ENCODE data around the gene ADAMTSL3.
"Not testable (repeated sequence)": the region's sequence is repeated elsewhere in the genome, so short reads cannot be mapped to it uniquely, and the experiment has no call there.

ADAMTSL3 gene

DNA sequence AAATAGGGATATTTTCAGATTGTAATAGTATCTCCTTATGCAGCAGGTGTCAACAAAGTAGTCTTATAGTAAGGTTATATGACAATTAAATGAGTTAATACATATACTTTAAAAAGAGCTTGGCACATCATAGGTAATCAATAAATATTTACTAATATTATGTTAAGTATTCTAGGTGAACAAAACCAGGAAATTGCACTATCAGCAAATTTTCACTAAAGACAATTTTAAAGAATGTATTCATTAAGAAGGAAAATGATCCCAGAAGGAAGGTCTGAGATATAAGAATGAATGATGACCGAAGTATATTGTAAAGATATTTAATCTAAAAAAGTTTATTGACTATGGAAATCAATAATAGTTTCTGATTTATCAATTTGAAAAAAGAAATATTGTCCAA is 281.9 kb downstream of the ADAMTSL3 start:
- no peak for DNase-seq

DNA sequence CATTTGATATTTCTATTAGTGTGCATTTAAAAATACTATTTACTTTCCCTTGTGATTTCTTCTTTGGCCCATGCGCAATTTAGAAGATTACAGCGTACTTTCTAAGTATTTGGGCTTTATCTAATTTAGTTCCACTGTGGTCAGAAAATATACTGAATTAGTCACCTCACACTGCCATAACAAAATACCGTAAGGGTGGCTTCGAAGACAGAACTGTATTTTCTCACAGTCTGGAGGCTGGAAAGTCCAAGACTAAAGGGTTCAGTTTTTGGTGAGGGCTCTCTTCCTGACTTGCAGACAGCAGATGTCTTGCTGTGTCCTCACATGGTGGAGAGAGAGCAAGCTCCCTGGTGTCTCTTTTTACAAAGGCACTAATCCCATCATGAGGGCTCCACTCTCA is 286.2 kb downstream of the ADAMTSL3 start:
- no peak for DNase-seq

- DNase-seq: no peak
Observed at GRCh38 chr15:83943043-83943442, 289.1 kb downstream of the ADAMTSL3 start.

DNA sequence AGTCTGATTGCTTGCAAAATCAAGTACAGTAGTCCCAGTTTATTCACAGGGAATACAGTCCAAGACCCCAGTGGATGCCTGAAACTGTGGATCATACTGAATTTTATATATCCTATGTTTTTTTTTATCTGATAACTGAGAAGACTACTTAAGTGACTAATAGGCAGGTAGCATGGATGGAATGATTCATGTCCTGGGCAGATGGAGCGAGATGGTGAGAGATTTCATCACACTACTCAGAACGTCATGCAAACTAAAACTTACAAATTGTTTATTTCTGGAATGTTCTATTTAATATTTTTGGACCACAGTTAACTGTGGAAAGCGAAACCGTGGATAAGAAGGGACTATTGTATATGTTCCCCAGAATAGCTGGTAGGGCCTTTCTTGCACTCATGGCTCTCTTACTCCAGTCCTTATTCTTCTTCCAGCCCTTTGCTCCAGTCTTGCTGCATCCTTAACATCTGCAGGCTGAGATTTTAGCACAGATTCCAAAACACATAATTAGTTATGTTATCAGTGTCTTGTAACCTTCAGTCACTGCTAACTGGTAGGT is 290.0 kb downstream of the ADAMTSL3 start:
- DNase-seq: no peak

GRCh38 chr15:83947156-83947555 is 293.2 kb downstream of the ADAMTSL3 start:
- no peak for DNase-seq

- DNase-seq: no peak
Observed at GRCh38 chr15:83954506-83954905, 300.6 kb downstream of the ADAMTSL3 start.

GRCh38 chr15:83955806-83956265 is 301.9 kb downstream of the ADAMTSL3 start:
- no peak for DNase-seq

DNA sequence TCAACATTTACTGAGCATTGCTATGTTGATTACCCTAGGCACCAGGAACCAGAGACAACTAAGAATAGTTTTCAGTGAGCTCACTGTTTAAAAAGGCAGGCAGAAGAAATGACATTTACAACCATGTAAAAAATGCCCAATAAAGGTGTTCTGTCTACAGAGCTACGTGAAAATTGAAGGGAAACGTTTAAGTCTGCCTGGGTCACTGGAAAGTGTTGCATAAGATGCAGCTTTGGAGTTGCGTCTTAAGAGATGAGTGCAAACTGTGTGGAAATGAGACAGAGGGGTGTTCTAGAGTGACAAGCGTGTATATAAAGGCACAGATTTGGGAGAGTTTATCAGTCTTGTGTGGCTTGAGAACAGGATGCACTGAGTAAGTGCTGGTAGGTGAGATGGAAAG is 303.0 kb downstream of the ADAMTSL3 start:
- DNase-seq: no peak

- DNase-seq: no peak
Observed at GRCh38 chr15:83959477-83959876, 305.6 kb downstream of the ADAMTSL3 start.

DNA sequence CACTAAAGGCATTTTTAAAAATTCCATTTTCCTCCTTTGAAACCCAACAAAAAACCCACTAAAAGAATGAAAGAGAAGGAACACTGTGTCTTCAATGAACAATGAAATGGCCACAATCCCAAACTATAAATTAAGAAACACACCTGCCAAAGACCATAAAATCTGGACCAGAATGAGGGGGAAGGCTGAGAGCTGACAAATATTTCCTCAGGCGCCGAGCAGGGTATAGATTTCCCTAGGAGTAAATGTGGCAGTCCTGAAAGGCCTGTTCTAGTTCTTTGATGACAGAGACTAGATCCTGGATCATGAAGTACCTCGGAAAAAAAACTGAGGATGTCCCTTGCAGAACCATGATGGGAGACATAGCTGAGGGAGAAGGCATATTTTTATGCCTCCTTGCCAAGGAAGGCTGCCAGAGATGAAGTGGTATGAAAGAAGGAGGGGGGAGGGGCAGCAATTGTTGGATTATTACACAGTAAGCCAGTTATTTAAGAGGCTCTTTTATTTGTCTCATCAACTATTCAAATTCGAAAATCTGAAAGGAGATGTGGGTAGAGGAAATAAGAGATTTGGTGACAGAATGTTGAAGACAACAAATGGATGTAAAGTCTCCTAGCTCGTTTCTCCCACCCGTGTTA is 306.4 kb downstream of the ADAMTSL3 start:
- DNase-seq: no peak

DNA sequence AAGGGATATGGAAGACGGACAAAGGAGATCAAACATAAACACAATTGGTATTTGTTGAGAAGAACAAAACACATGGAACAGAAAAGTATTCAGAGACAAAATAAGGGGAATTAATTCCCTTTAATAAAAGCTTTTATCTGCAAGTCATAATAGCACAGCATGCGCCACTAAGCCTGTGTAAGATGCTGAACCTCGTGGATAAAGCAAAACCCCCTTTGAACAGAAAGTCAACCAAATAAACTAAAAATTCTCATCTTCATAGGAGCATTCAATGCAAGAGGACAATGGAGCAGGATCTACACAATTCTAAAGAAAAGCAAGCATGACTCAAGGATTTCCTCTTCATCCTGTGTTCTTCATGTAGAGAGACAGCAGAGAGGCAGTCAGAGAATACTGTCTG is 307.4 kb downstream of the ADAMTSL3 start:
- no peak for DNase-seq

- not testable (repeated sequence) for DNase-seq
Observed at GRCh38 chr15:83964967-83965366, 311.0 kb downstream of the ADAMTSL3 start.

GRCh38 chr15:83970295-83970890 is 316.5 kb downstream of the ADAMTSL3 start:
- no peak for DNase-seq

- no peak for DNase-seq
Observed at GRCh38 chr15:83971992-83972391, 318.1 kb downstream of the ADAMTSL3 start.

DNA sequence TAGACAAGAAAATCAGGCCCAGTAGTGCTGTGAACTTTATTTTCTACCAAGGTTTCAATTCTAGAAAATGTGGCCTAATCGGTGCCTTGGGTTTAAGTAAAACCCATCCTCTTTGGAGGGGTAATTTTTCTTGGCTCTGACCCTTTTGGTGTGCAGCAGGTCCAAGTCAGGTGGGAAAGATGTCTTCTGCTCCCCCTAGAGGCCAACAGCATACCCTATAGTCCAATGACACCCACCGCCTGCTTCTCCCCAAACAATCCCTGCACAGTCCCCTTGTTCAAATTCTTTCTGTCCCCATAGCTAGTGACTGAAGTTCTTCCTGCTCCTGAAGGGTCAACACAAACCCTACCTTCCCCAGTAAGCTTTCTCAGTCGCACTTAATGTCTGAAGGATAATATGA is 319.9 kb downstream of the ADAMTSL3 start:
- DNase-seq: no peak

GRCh38 chr15:83977992-83978391 is 324.1 kb downstream of the ADAMTSL3 start:
- DNase-seq: no peak

DNA sequence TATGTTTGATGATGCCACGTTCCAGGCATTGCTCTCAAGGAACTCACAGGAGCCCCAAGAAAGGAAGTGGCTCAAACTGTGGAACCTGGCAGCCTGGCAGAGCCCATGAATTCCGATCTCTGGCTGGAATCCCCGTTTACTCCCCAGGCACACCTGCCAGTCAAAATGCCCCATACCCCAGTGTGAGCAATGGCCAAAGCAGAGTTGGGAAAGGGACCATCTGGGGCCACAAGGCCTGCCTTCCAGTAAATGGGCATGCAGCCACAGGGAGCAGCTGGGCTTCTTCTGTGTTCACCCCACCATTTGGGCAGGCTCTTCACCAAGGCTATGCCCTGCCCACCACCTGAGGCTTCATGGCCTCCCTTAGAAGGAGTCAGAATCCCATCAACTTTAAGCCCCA is 324.7 kb downstream of the ADAMTSL3 start:
- no peak for DNase-seq

DNA sequence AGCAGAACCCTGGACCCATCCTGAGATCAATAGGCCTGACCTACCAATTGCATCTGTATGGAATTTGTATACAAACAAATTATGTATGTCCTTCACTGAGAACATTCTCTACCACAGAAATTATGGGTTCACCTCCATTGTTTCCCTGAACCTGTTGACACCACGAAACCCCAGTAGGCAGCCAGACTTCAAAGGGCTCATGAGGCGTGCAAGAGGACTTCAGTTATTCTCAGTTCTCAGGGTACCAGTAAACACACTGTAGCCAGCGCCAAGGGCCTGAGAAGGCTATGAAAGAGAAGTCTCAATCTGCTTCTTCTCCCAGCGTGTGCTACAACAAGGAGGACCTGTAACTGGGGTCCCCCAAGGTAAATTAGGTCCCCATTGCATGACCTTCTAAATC is 326.7 kb downstream of the ADAMTSL3 start:
- no peak for DNase-seq

DNA sequence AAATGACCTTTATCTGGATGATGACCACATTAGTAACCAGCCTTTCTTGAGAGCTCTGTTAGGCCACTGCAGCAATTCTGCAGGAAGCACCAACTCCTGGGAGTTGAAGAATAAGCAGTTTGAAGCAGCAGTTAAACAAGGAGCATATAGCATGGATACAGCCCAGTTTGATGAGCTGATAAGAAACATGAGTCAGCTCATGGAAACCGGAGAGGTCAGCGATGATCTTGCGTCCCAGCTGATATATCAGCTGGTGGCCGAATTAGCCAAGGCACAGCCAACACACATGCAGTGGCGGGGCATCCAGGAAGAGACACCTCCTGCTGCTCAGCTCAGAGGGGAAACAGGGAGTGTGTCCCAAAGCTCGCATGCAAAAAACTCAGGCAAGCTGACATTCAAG is 328.8 kb downstream of the ADAMTSL3 start:
- DNase-seq: no peak

DNA sequence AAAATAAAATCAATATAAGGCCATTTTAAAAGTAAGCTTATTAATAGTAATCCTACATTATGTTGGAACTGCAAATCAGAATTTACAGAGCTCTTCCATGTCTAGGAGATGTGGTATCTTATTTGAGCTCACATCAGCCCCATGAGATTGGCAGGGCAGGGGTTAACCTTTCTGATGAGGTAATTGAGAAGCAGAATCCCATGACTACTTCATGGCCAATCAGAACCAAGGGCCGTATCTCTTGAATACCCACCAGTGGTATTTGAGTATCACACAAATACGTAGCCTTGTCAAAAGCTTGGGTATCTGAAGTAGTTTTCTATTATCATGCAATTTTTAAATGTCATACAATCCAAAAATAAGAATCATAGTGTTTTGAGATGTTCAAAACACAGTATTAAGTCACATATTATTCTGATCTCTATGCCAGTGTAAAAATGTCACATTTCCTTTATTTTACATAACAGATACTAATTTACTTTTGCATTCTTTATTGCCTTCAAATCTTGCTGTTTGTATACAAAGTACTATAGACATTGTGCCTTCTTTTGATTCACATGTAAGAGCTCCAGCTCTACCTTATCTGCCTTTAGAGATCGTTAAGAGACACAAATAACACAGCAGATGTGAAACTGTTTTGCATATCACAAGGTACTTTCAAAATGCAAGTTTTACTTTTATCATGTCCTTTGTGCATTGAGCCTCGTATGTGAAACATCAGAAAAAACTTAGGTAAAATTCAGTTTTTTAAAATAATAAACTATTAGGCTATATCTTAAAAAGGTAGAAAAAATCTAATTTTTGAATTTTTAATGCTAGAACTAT is 329.9 kb downstream of the ADAMTSL3 start:
- DNase-seq: no peak

GRCh38 chr15:83984601-83985000 is 330.7 kb downstream of the ADAMTSL3 start:
- no peak for DNase-seq

DNA sequence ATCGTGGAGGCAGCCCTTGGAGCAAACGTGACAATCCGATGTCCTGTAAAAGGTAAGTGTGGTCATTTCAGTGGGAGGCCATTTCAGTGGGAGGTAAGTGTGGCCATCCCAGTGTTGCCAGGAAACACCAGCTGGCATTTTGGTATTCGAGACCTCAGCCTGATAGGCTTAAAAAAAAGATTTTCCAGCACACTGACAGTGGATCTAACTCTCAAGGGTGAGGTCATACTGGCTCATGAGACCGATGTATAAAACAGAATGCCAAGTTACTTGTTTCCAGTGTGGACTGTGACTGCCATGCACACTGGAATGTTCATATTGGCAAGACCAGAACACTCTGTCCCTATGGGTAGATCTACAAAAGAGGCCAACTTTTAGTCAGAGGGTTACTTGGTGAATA is 337.2 kb downstream of the ADAMTSL3 start:
- no peak for DNase-seq

DNA sequence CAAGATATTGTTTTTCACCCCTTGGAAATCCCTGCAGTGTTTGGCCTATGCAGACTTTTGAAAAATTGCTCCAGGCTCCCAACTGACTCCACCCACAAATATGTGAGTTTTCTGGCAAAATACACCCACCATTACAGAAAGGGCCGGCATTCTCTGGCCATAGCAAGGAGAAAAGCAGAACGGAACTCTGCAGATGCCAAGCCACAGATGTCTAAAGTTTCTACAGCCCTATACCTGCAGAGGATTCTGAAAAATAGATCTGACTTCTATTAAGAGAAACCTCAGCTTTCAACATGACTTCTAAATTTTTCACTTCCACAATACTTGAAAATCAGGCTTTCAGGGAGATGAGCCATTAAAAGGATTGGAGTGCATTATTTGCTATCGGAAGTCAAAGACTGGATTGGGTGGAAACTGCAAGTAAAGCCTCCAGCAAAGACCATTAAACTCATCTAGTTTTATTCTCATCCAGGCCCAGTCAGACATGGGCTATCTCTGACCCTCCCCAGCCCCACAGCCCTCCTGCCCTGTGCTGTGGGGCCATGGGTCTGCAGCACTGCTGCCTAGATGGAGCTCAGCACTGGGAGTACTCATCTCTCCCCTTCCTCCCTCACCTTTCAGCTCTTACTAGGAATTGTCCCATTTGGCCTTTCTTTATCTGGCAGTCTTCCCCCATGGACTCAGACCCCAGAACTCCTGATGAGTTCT is 338.6 kb downstream of the ADAMTSL3 start:
- no peak for DNase-seq
